NCI-H526 (cell line): ENCODE measurements around the gene FBXL7.
A peak's percentile ranks its signal among the peaks of the same experiment; 100 is the strongest.

ENCODE experiments used
- DNase-seq, 2 experiments: peaks; one replicate each; lab custom pipeline; 2025; lab: John Stamatoyannopoulos, UW

The FBXL7 gene

GRCh38 chr5:15499528-15500324 is at the start of gene FBXL7:
FBXL7 (plus strand) TSS chr5:15500180.
- DNase-seq: peak; percentile 4 to 38

- no peak for DNase-seq
These were observed 49.5 kb upstream of the FBXL7 start for GRCh38 chr5:15450473-15450872.

- no peak for DNase-seq
These were observed 49.0 kb upstream of the FBXL7 start for GRCh38 chr5:15450949-15451348.

- no peak for DNase-seq
These were observed 48.0 kb upstream of the FBXL7 start for GRCh38 chr5:15452030-15452429.

- DNase-seq: no peak
These were observed 47.2 kb upstream of the FBXL7 start for GRCh38 chr5:15452781-15453180.

GRCh38 chr5:15459200-15459599 is 40.8 kb upstream of the FBXL7 start:
- DNase-seq: no peak

GRCh38 chr5:15463231-15463980 is 36.6 kb upstream of the FBXL7 start:
- DNase-seq: peak in 1 of 2 experiments; percentile 9

- no peak for DNase-seq
These were observed 27.9 kb upstream of the FBXL7 start for GRCh38 chr5:15472116-15472515.

GRCh38 chr5:15474143-15474719 is 25.7 kb upstream of the FBXL7 start:
- DNase-seq: no peak

GRCh38 chr5:15475367-15475766 is 24.6 kb upstream of the FBXL7 start:
- DNase-seq: no peak

GRCh38 chr5:15476977-15477376 is 23.0 kb upstream of the FBXL7 start:
- DNase-seq: no peak

- DNase-seq: no peak
These were observed 19.5 kb upstream of the FBXL7 start for GRCh38 chr5:15480436-15480835.

- DNase-seq: no peak
These were observed 16.5 kb upstream of the FBXL7 start for GRCh38 chr5:15483351-15484097.

GRCh38 chr5:15487228-15487627 is 12.8 kb upstream of the FBXL7 start:
- DNase-seq: no peak

GRCh38 chr5:15489571-15490235 is 10.3 kb upstream of the FBXL7 start:
- DNase-seq: no peak

- no peak for DNase-seq
These were observed 7.4 kb upstream of the FBXL7 start for GRCh38 chr5:15492545-15492944.

GRCh38 chr5:15493501-15493900 is 6.5 kb upstream of the FBXL7 start:
- no peak for DNase-seq

- no peak for DNase-seq
These were observed 5.0 kb upstream of the FBXL7 start for GRCh38 chr5:15495026-15495425.

GRCh38 chr5:15496886-15497285 is 3.1 kb upstream of the FBXL7 start:
- DNase-seq: no peak

GRCh38 chr5:15500325-15501001 is 483 bp downstream of the FBXL7 start:
- DNase-seq: no peak
